GM21381 (cell line): ENCODE results near the gene GSE1.

Experiments
- ATAC-seq: cut with Tn5 transposase; IDR thresholded peaks from one replicate; pipeline ENCODE4 v1.9.1; 2021; ENCODE audit warnings: mild to moderate bottlenecking, moderate library complexity; ENCODE audit not compliant: unreplicated experiment

GSE1 gene

DNA sequence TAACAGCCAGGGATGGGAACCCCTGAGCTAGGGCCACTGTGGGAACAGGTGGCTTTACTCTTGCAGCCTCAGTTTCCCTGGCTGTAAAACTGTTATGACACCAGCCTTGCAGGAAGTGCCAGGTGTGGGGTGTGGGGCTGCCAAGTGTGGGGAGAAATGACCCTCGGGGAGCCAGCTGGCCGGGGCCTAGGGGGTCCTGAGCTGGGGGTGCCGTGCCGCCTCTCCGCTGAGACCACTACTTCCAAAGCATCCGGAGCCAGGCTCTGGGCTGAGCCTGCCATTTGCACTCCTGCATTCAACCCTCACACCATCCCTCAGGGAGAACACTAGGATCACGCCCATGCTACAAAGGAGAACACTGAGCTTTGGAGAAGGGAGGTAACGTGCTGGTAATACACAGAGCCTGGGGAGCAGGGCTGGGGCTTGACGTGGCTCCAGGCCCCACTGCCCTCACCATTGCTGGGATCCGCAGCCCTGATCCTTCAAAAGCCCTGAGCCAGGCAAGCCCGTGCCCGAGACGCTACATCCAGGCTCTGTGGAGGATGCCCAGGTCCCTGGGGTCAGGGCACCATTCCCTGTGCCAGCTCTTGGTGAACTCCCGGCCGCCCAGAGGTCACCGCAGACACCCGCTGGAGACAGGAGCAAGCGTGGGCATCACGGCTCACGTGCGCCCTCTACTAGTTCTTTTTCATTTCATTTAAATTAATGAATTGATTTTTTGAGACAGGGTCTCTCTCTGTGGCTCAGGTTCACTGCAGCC is 104.5 kb downstream of the GSE1 start:
- no peak for ATAC-seq

DNA sequence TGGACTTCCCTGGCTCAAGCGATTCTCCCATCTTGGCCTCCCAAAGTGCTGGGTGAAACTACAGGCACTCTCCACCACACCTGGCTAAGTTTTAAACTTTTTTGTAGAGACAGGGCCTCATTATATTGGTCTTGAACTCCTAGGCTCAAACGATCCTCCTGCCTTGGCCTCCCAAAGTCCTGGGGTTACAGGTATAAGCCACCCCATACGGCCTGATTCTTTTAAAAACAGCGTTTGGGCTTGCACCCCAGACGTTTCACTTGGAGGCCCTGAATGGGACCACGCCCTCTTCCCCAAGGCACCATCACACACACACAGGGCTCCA is 105.0 kb downstream of the GSE1 start:
- ATAC-seq, result no peak

DNA sequence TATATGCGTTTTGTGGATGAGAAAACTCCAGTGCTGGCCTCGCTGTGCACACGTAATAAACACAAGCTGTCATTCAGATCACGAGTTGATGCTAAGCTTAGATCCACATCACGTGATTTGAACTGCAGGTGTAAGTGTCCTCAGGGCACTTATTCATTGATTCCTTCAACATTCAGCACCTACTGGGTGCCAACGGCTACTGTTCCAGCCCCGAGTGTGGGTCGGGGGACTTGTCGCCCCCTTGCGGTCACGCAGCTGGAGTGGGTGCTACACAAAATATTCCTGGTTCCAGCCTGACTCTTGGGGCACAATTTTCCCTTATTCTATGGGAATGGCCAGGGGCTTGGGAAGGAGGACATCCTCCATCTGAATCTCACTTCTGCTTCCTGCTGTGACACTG is 105.6 kb downstream of the GSE1 start:
- no peak for ATAC-seq

DNA sequence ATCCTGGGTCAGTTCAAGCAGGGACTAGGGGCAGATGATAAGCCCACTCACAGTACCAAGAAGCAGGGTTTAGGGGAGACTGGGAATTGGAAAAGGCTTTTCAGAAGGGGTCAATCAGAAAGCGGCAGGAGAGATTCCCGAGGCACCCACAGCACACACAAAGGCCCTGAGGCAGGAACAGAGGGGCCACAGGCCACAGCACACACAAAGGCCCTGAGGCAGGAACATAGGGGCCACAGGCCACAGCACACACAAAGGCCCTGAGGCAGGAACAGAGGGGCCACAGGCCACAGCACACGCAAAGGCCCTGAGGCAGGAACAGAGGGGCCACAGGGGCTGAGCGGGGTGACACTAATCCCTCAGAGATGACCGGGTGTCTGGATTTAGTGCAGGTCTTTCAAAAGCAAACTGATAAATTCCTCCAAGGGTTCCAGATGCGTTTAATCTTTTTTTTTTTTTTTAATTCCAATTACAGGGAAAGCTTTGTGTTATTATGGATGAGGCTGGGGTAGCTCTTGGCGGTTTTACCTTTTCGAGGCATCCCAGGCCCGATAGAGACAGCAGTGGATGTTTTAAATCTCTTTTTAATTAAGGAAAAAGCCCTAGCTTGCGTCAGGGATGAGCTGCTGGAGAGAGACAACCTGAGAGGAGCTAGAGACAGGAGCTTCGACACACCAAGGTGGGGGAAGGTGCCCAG is 106.6 kb downstream of the GSE1 start:
- no peak for ATAC-seq

DNA sequence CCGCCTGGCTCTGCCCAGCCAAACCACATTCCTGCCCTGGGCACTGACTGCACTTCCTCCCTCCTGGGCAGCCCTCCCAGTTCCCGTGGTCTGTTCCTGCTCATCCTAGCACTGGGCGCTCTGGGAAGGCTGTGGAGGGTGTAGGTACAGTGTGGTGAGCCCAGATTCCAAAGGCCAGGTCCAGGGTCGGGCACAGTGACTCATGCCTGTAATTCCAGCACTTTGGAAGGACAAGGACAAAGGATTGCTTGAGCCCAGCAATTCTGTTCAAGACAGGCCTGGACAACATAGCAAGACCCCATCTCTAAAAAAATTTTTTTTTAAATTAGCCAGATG is 107.1 kb downstream of the GSE1 start:
- ATAC-seq, result no peak

DNA sequence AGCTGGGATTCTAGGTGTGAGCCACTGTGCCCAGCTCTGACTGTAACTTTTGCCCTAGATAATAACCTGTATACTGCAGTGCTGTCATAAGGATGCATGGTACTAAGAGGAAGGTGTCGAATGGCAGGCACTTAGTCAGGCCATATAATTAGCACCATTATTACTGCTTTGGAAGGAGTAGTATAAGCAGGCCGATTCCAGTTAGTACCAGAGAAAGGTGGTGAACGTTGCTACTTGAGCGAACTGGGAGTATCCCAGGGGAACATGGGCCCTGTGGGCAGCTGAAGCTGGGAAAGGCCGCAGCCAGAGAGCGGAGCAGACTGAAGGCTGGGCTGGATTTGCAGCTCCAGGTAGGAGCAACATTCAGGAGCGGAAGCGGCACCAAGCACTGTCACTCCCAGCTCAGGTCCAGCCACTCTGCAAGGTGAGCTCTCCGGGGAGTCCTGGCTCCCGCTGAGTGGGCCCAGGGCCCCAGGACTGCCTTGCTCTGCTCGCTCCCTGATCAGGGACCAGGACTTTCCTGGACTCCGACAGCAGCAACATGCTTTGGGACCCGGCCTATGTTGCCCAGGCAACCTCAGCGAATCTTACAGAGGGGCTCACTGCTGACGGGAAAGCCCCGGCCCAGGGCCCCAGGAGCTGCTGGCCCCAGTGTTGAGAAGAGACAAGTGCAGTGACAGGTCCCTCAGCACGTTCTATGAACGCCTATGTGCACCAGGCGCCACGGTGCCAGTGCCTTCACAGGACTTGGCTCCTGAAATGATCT is 109.2 kb downstream of the GSE1 start:
- ATAC-seq, result no peak

DNA sequence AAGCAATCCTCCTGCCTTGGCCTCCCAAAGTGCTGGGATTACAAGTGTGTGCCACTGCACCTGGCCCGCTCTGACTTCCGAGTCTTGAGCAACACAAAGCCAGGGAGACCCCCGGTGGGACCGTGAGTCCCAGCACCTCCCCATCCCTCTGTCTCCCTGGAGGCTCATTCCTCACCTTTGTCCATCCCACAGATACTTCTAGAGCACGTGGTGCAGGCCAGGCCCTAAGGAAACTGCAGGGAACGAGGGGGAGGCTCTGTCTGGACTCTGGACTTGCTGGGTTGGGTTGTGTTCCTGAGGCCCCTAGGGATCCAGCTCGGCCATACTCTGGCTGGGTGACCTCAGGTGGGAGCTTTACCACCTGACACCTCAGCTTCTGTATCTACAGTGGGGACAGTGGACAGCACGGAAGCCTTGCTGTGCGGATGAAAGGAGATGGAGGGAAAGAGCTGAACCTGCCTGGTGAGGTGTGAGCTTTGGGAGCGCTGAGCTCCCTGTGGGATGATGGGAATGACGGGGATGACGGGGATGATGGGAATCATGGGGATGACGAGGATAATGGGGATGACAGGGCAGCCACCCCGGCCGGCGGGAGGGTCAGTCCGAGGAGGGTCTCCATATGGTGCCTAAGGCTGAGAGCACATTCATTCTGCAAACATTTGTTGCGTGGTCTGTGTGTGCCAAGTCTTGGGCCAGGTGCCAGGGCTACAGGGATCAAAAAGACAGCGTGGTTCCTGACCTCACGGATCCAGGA is 111.2 kb downstream of the GSE1 start:
- ATAC-seq, result no peak

DNA sequence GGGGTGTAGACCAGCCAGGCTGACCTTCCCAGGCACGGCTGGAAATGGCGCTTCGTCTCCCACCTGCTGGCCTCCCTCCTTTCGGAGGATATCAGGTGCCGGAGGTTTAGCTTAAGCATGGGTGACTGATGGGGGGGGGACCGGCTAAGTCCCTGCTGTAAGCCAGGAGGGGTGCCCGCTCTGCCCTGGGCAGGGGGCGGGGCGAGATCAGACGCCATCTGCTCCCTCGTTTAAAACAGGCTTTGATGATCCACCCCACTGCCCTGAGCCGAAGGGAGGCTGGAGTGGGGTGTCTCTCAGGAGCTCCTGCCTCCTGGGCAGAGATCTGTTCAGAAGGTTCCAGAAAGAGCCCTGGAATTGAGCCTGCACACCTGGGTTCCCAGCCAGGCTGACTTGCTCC is 111.8 kb downstream of the GSE1 start:
- no peak for ATAC-seq
